Measurements from ENCODE around the gene RIC8B.
A peak's percentile ranks its signal among the peaks of the same experiment; 100 is the strongest.

RIC8B gene

DNA sequence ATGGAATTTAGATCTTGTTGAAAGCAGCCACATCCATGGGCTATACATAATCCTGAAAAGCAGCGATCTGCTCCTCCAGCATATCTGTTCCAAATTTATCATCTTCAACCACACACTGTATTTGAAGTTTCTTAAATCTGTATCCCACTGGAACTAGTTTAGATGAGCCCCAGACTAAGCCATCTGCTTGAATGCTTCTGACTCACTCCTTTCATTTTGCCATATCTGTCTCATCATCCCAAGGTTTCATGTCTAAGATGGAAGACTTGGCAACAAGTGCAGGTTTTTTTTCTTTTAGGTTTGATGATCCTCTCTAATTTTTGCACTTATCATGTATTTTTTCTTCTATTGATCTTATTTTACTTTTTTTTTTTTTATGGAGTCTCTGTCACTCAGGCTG is 126.8 kb downstream of the RIC8B start:
- Histone ChIP-seq H3K27ac (ENCODE audit: low read length) (no peak overlapping the region), H3K27me3 (ENCODE audit: control insufficient read depth in 1 of 2, insufficient read depth in 2 of 2, low read length in 2 of 2) (no peaks in the 10 kb centered on the region), H3K9ac (ENCODE audit: low read length in 2 of 2) (no peak overlapping the region), H3K4me1 (ENCODE audit: control insufficient read depth, insufficient read depth, low read length) (peaks cover 5% of the 10 kb centered on the region), H3K9me3 (ENCODE audit: control insufficient read depth in 2 of 2, low read length in 2 of 2) (no peaks in the 10 kb centered on the region), H3K4me3 (ENCODE audit: low read length in 2 of 2) (no peak overlapping the region), H3K36me3 (ENCODE audit: control insufficient read depth in 2 of 2, insufficient read depth in 2 of 2, low read length in 2 of 2) (no peaks in the 10 kb centered on the region)

- Histone ChIP-seq H3K4me1 (ENCODE audit: control insufficient read depth, insufficient read depth, low read length) (peaks cover 5% of the 10 kb centered on the region), H3K27me3 (ENCODE audit: control insufficient read depth in 1 of 2, insufficient read depth in 2 of 2, low read length in 2 of 2) (no peaks in the 10 kb centered on the region), H3K27ac (ENCODE audit: low read length) (no peak overlapping the region), H3K9me3 (ENCODE audit: control insufficient read depth in 2 of 2, low read length in 2 of 2) (no peaks in the 10 kb centered on the region), H3K4me3 (ENCODE audit: low read length in 2 of 2) (no peak overlapping the region), H3K36me3 (ENCODE audit: control insufficient read depth in 2 of 2, insufficient read depth in 2 of 2, low read length in 2 of 2) (no peaks in the 10 kb centered on the region), H3K9ac (ENCODE audit: low read length in 2 of 2) (no peak overlapping the region)
Measured at GRCh38 chr12:106902053-106902452, 127.6 kb downstream of the RIC8B start.

- Histone ChIP-seq H3K4me3 (ENCODE audit: low read length in 2 of 2) (peak overlapping the region; percentile 76 to 89), H3K36me3 (ENCODE audit: control insufficient read depth in 2 of 2, insufficient read depth in 2 of 2, low read length in 2 of 2) (no peaks in the 10 kb centered on the region), H3K4me1 (ENCODE audit: control insufficient read depth, insufficient read depth, low read length) (peaks cover 5% of the 10 kb centered on the region), H3K9me3 (ENCODE audit: control insufficient read depth in 2 of 2, low read length in 2 of 2) (no peaks in the 10 kb centered on the region), H3K27ac (ENCODE audit: low read length) (no peak overlapping the region), H3K27me3 (ENCODE audit: control insufficient read depth in 1 of 2, insufficient read depth in 2 of 2, low read length in 2 of 2) (no peaks in the 10 kb centered on the region), H3K9ac (ENCODE audit: low read length in 2 of 2) (peak overlapping the region; percentile 45 to 76)
Measured at GRCh38 chr12:106903241-106903945, 128.9 kb downstream of the RIC8B start.

- Histone ChIP-seq H3K27me3 (ENCODE audit: control insufficient read depth in 1 of 2, insufficient read depth in 2 of 2, low read length in 2 of 2) (peaks cover 0 to 2% of the 10 kb centered on the region in 2 donors), H3K4me3 (ENCODE audit: low read length in 2 of 2) (no peak overlapping the region)
Measured at GRCh38 chr12:106906715-106907114, 132.2 kb downstream of the RIC8B start.

GRCh38 chr12:106907411-106907810 is 132.9 kb downstream of the RIC8B start:
- Histone ChIP-seq H3K27me3 (ENCODE audit: control insufficient read depth in 1 of 2, insufficient read depth in 2 of 2, low read length in 2 of 2) (peaks cover 0 to 2% of the 10 kb centered on the region in 2 donors), H3K36me3 (ENCODE audit: control insufficient read depth in 2 of 2, insufficient read depth in 2 of 2, low read length in 2 of 2) (no peaks in the 10 kb centered on the region), H3K4me3 (ENCODE audit: low read length in 2 of 2) (no peak overlapping the region), H3K4me1 (ENCODE audit: control insufficient read depth, insufficient read depth, low read length) (peaks cover 5% of the 10 kb centered on the region), H3K27ac (ENCODE audit: low read length) (no peak overlapping the region), H3K9ac (ENCODE audit: low read length in 2 of 2) (no peak overlapping the region), H3K9me3 (ENCODE audit: control insufficient read depth in 2 of 2, low read length in 2 of 2) (no peaks in the 10 kb centered on the region)

More at GRCh38 chr12:106906715-106907114, 132.2 kb downstream of the RIC8B start:
- Histone ChIP-seq H3K4me1 (ENCODE audit: control insufficient read depth, insufficient read depth, low read length) (peaks cover 5% of the 10 kb centered on the region), H3K36me3 (ENCODE audit: control insufficient read depth in 2 of 2, insufficient read depth in 2 of 2, low read length in 2 of 2) (no peaks in the 10 kb centered on the region), H3K9ac (ENCODE audit: low read length in 2 of 2) (no peak overlapping the region), H3K9me3 (ENCODE audit: control insufficient read depth in 2 of 2, low read length in 2 of 2) (no peaks in the 10 kb centered on the region), H3K27ac (ENCODE audit: low read length) (no peak overlapping the region)

GRCh38 chr12:106907846-106908245 is 133.4 kb downstream of the RIC8B start:
- Histone ChIP-seq H3K9ac (ENCODE audit: low read length in 2 of 2) (no peak overlapping the region), H3K27me3 (ENCODE audit: control insufficient read depth in 1 of 2, insufficient read depth in 2 of 2, low read length in 2 of 2) (peaks cover 0 to 2% of the 10 kb centered on the region in 2 donors), H3K9me3 (ENCODE audit: control insufficient read depth in 2 of 2, low read length in 2 of 2) (no peaks in the 10 kb centered on the region), H3K36me3 (ENCODE audit: control insufficient read depth in 2 of 2, insufficient read depth in 2 of 2, low read length in 2 of 2) (no peaks in the 10 kb centered on the region), H3K4me3 (ENCODE audit: low read length in 2 of 2) (no peak overlapping the region), H3K4me1 (ENCODE audit: control insufficient read depth, insufficient read depth, low read length) (peaks cover 5% of the 10 kb centered on the region), H3K27ac (ENCODE audit: low read length) (no peak overlapping the region)

GRCh38 chr12:106908561-106908960 is 134.1 kb downstream of the RIC8B start:
- Histone ChIP-seq H3K36me3 (ENCODE audit: control insufficient read depth in 2 of 2, insufficient read depth in 2 of 2, low read length in 2 of 2) (no peaks in the 10 kb centered on the region), H3K9ac (ENCODE audit: low read length in 2 of 2) (no peak overlapping the region), H3K27me3 (ENCODE audit: control insufficient read depth in 1 of 2, insufficient read depth in 2 of 2, low read length in 2 of 2) (peaks cover 0 to 5% of the 10 kb centered on the region in 2 donors), H3K9me3 (ENCODE audit: control insufficient read depth in 2 of 2, low read length in 2 of 2) (no peaks in the 10 kb centered on the region), H3K27ac (ENCODE audit: low read length) (no peak overlapping the region), H3K4me3 (ENCODE audit: low read length in 2 of 2) (no peak overlapping the region), H3K4me1 (ENCODE audit: control insufficient read depth, insufficient read depth, low read length) (peaks cover 3% of the 10 kb centered on the region)

- no peak overlapping the region for H3K9ac ChIP-seq (ENCODE audit: low read length in 2 of 2)
- no peak overlapping the region for H3K27ac ChIP-seq (ENCODE audit: low read length)
- no peaks in the 10 kb centered on the region for H3K9me3 ChIP-seq (ENCODE audit: control insufficient read depth in 2 of 2, low read length in 2 of 2)
- peaks cover 0 to 5% of the 10 kb centered on the region in 2 donors for H3K27me3 ChIP-seq (ENCODE audit: control insufficient read depth in 1 of 2, insufficient read depth in 2 of 2, low read length in 2 of 2)
- no peak overlapping the region for H3K4me3 ChIP-seq (ENCODE audit: low read length in 2 of 2)
- H3K4me1 ChIP-seq (ENCODE audit: control insufficient read depth, insufficient read depth, low read length): no peaks in the 10 kb centered on the region
- no peaks in the 10 kb centered on the region for H3K36me3 ChIP-seq (ENCODE audit: control insufficient read depth in 2 of 2, insufficient read depth in 2 of 2, low read length in 2 of 2)
Measured at GRCh38 chr12:106910202-106910601, 135.7 kb downstream of the RIC8B start.

- Histone ChIP-seq H3K27me3 (ENCODE audit: control insufficient read depth in 1 of 2, insufficient read depth in 2 of 2, low read length in 2 of 2) (peaks cover 0 to 5% of the 10 kb centered on the region in 2 donors), H3K27ac (ENCODE audit: low read length) (no peak overlapping the region), H3K9me3 (ENCODE audit: control insufficient read depth in 2 of 2, low read length in 2 of 2) (no peaks in the 10 kb centered on the region), H3K9ac (ENCODE audit: low read length in 2 of 2) (no peak overlapping the region), H3K36me3 (ENCODE audit: control insufficient read depth in 2 of 2, insufficient read depth in 2 of 2, low read length in 2 of 2) (no peaks in the 10 kb centered on the region), H3K4me3 (ENCODE audit: low read length in 2 of 2) (no peak overlapping the region), H3K4me1 (ENCODE audit: control insufficient read depth, insufficient read depth, low read length) (no peaks in the 10 kb centered on the region)
Measured at GRCh38 chr12:106911581-106911980, 137.1 kb downstream of the RIC8B start.

GRCh38 chr12:106913456-106913855 is 139.0 kb downstream of the RIC8B start:
- no peaks in the 10 kb centered on the region for H3K36me3 ChIP-seq (ENCODE audit: control insufficient read depth in 2 of 2, insufficient read depth in 2 of 2, low read length in 2 of 2)
- H3K9me3 ChIP-seq (ENCODE audit: control insufficient read depth in 2 of 2, low read length in 2 of 2): no peaks in the 10 kb centered on the region
- H3K4me1 ChIP-seq (ENCODE audit: control insufficient read depth, insufficient read depth, low read length): no peaks in the 10 kb centered on the region
- H3K9ac ChIP-seq (ENCODE audit: low read length in 2 of 2): no peak overlapping the region
- H3K27me3 ChIP-seq (ENCODE audit: control insufficient read depth in 1 of 2, insufficient read depth in 2 of 2, low read length in 2 of 2): peaks cover 0 to 5% of the 10 kb centered on the region in 2 donors
- no peak overlapping the region for H3K27ac ChIP-seq (ENCODE audit: low read length)
- no peak overlapping the region for H3K4me3 ChIP-seq (ENCODE audit: low read length in 2 of 2)
